Prostate gland (tissue), 2 donors: ENCODE measurements around the gene ZNF124.

ENCODE experiments used
- CTCF ChIP-seq, 4 experiments: fragments of 200-600 bp in 2 of 4; fragments of 450-650 bp in 2 of 4; sonication (generic) in 2 of 4; IDR thresholded peaks; 1 replicate in 3 of 4; 2 replicates in 1 of 4; pipeline ENCODE4 v1.5.1; 2016 to 2019; ENCODE audit warnings: antibody characterized with exemption in 4 of 4, mild to moderate bottlenecking in 2 of 4, moderate library complexity in 2 of 4
- POLR2A ChIP-seq: fragments of 450-650 bp; IDR thresholded peaks from one replicate; pipeline ENCODE4 v1.6.1; 2016; ENCODE audit warnings: antibody characterized with exemption, mild to moderate bottlenecking

DNA sequence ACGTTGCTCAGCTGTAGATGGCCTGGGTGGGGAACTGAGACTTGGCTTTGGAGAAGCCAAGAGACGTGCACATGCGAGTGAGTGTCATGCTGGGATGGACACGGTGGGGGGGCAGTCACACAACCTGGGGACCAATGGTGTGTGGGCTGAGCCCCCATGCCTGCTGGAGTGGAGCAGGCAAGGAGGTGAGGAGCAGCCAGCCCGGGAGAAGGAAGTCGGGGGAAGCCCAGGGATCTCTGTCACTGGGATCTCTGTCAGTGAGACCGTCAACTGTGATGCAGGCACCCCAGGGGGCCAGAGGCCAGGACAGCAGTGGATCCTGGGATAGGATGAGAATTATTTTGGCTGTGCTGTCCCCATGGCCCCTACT lies 56.7 kb downstream of the ZNF124 start:
- TF ChIP-seq POLR2A (no peak), CTCF (IDR thresholded peaks at IDR 0.05) (no peak)
